Measurements from ENCODE around the gene RFX4.
"Not testable (repeated sequence)": the region's sequence is repeated elsewhere in the genome, so short reads cannot be mapped to it uniquely, and the experiment has no call there.

The RFX4 gene

DNA sequence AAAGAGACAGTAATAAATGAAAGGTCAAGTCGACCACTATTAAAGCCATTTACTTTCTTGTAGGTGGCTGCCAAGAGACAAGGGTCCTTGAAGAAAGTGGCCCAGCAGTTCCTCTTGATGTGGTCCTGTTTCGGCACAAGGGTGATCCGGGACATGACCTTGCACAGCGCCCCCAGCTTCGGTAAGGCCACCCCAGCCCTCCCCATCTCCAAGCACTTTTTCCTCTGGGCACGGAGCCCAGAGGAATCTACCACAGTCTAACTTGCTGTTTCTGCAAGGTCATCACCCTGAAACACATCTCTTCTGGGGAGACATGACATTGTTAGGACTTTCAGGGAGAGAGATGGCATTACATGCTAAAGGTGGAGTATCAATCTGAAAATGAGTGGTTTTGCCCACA, 137.9 kb downstream of the RFX4 start:
- no peak for TF ChIP-seq CTCF (IDR thresholded peaks at IDR 0.05; ENCODE audit: low read depth, low read length)
- no peak for DNase-seq (ENCODE audit: extremely low read depth, low read depth)

DNA sequence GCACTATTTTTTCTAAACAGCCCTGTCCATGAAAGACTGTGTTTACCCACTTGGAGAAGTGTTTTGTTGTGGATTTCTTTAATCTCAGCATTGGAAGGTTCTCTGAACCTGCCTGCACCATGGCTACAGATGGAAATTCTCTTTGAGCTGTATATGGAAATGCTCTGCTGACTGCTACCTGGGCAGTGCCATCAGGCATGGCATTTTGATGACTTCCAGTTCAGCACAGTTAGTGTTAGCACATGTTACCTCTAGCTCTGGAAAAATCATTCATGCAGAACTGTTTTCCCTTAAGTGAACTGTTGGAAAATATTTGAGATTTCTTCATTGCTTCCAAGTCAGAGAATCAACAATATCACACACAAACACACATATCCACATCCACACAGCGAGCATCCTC, 139.1 kb downstream of the RFX4 start:
- DNase-seq (ENCODE audit: extremely low read depth, low read depth): no peak
- TF ChIP-seq CTCF (IDR thresholded peaks at IDR 0.05; ENCODE audit: low read depth, low read length): no peak

- DNase-seq (ENCODE audit: extremely low read depth, low read depth): no peak
- no peak for TF ChIP-seq CTCF (IDR thresholded peaks at IDR 0.05; ENCODE audit: low read depth, low read length)
Measured at GRCh38 chr12:106722837-106723236, 140.0 kb downstream of the RFX4 start.

DNA sequence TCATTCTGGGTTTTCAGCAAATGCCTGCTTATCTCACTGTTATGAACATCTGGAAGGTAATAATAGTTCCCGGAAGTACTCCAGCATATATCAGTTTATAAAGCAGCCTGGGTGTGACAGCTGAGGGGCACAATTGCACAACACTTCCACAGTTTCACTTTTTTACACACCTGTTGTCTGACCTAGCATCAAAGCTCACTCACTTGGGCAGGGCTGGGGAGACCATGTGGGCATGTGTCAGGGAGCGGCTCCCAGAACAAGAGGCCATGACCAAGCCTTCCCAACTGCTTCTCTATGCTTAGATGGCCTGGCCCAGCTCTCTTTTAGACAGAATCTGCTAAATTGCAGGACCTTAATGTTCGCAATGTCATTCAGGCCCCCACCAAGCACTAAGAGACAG, 140.6 kb downstream of the RFX4 start:
- no peak for DNase-seq (ENCODE audit: extremely low read depth, low read depth)
- TF ChIP-seq CTCF (IDR thresholded peaks at IDR 0.05; ENCODE audit: low read depth, low read length): no peak

- DNase-seq (ENCODE audit: extremely low read depth, low read depth): no peak
- TF ChIP-seq CTCF (IDR thresholded peaks at IDR 0.05; ENCODE audit: low read depth, low read length): no peak
Measured at GRCh38 chr12:106724116-106724515, 141.3 kb downstream of the RFX4 start.

DNA sequence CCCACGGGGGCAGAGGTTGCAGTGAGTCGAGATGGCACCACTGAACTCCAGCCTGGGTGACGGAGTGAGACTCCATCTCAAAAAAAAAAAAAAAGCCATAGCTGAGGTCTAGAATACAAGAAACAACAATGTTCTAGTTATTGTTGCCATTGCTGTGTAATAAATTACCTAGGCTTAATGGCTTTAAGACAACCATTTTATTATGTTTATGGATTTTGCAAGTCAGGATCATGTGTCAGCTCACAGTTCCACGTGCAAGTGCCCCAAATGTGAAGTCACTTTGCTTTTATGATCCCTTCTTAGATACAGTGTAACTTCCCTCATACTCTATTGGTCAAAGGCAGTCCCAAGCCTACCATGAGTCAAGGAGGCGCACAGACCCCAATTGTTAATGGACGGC, 142.1 kb downstream of the RFX4 start:
- no peak for TF ChIP-seq CTCF (IDR thresholded peaks at IDR 0.05; ENCODE audit: low read depth, low read length)
- no peak for DNase-seq (ENCODE audit: extremely low read depth, low read depth)

DNA sequence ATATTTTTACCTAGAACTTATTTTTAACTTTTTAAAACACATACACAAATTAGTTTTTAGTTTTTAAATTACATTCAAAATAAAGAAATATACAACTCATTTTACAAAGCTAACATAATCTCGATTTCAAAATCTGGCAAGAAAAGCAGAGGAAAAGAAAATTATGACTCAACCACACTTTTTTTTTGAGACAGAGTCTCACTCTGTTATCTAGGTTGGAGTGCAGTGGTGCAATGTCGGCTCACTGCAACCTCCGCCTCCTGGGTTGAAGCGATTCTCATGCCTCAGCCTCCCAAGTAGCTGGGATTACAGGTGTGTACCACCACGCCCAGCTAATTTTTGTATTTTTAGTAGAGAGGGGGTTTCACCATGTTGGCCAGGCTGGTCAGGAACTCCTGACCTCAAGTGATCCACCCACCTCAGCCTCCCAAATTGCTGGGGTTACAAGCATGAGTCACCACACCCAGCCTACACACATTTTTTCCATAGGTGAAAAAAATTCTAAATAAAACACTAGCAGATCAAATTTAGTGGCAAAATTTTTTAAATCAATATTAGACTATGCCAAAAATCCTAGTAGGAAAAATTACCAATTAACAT, 143.9 kb downstream of the RFX4 start:
- DNase-seq (ENCODE audit: extremely low read depth, low read depth): not testable (repeated sequence)

DNA sequence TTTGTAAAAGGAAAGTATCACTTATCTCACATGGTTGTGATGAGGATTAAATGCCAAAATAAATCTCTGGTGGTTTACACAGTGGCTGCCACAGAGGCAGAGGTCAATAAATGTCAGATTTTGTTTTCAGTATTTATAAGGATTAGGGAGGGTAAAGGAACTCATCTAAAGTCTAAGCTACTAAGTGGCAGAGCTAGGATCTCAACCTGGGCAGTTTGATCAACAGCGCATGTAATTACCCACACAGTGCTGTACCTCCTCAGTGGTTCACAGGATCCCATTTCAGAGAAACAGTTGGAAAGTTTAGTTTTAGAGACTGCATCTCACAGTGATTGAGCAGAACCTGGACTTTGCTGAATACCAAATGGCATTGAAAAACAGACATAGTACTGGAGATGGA, 146.8 kb downstream of the RFX4 start:
- TF ChIP-seq CTCF (IDR thresholded peaks at IDR 0.05; ENCODE audit: low read depth, low read length): no peak
- no peak for DNase-seq (ENCODE audit: extremely low read depth, low read depth)
